ENCODE measurements around the gene PGAM5. TPM values are rescaled to one million over a fixed set of nuclear protein-coding genes. Genes with fewer than 3 reads are reported as not detected.

The PGAM5 gene
- total and polyA plus RNA-seq, 10 of the 15 experiments (the other 5 are each of a cell fraction or from before 2014, with no cell fraction given) = 8.2 to 90.9 (median 45.3) TPM

DNA sequence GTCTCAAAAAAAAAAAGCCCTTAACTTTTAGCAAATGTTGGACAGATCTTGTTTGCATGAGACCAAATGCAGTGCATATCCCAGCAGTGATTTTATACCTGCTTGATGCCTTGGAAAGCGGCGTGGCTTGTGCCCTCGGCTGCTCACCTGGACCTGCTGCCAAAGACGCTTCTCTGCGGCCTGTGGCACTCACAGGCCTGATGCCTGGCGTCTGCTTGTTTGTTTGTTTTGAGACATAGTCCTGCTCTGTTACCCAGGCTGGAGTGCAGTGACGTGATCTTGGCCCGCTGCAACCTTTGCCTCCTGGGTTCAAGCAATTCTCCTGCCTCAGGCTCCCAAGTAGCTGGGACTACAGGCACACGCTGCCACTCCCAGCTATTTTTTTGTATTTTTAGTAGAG is 5.2 kb downstream of the PGAM5 start:
- DNase-seq (ENCODE audit: low read depth, low spot score) = no peak
- Histone ChIP-seq H2AFZ (ENCODE audit: control insufficient read depth, low read depth, low read length) (no peak overlapping the region), H4K20me1 (ENCODE audit: control insufficient read depth, insufficient read depth) (no peaks in the 10 kb centered on the region; the same call in 1 of the 2 replicates), H3K9ac (ENCODE audit: control insufficient read depth, insufficient read depth, low read length) (no peak overlapping the region), H3K4me2 (ENCODE audit: control insufficient read depth, insufficient read depth) (no peak overlapping the region), H3K9me3 (replicated peaks; ENCODE audit: control insufficient read depth, insufficient read depth, low read length) (no peaks in the 10 kb centered on the region), H3K4me3 (no peak overlapping the region), H3K79me2 (ENCODE audit: control insufficient read depth, insufficient read depth, low read length) (peaks cover 41% of the 10 kb centered on the region), H3K27me3 (replicated peaks in 1 of 2; ENCODE audit: control insufficient read depth in 2 of 2, insufficient read depth in 2 of 2, low read length in 1 of 2) (no peaks in the 10 kb centered on the region), H3K27ac (ENCODE audit: control insufficient read depth, insufficient read depth) (no peak overlapping the region), H3K4me1 (ENCODE audit: control insufficient read depth, insufficient read depth, low read length) (no peaks in the 10 kb centered on the region; the same call in 1 of the 2 replicates), H3K36me3 (ENCODE audit: control insufficient read depth in 2 of 2, insufficient read depth in 2 of 2, low read length in 1 of 2) (peaks cover 16 to 39% of the 10 kb centered on the region in 2 experiments)
- FAIRE-seq = no peak
- in situ Hi-C loops (cut with MboI) = no loop called here
- no peak for ATAC-seq
- WGBS (ENCODE audit: insufficient coverage, insufficient replicate concordance, low lambda C conversion rate, missing lambda C conversion rate) = 93% methylated on average over 9 of the region's 9 CpGs
- ChIA-PET SMC1A (ENCODE audit: uncharacterized antibody, unreplicated experiment) (no interaction called here), POLR2A (no interaction called here), CTCF (no interaction called here), RAD21 (ENCODE audit: unreplicated experiment) (no interaction called here)
- TF ChIP-seq ASH2L (IDR thresholded peaks at IDR 0.05; ENCODE audit: borderline replicate concordance, low read depth) (no peak), SRF (IDR thresholded peaks at IDR 0.05; ENCODE audit: low read depth in 2 of 2, low read length in 2 of 2) (no peak), NR2C2 (IDR thresholded peaks at IDR 0.05; ENCODE audit: borderline replicate concordance, control insufficient read depth, insufficient read length, low read depth) (no peak), NFXL1 (IDR thresholded peaks at IDR 0.05; ENCODE audit: borderline replicate concordance) (no peak), TCF7 (IDR thresholded peaks at IDR 0.05; ENCODE audit: borderline replicate concordance) (no peak), BACH1 (IDR thresholded peaks at IDR 0.05; ENCODE audit: borderline replicate concordance) (no peak), TAF1 (IDR thresholded peaks at IDR 0.05; ENCODE audit: borderline replicate concordance, low read depth, low read length) (no peak), NR2C1 (IDR thresholded peaks at IDR 0.05) (no peak), KAT2A (conservative IDR thresholded peaks at IDR 0.05; ENCODE audit: control insufficient read depth, low read depth, low read length) (no peak), FOXM1 (IDR thresholded peaks at IDR 0.05; ENCODE audit: low read depth, low read length) (no peak), MXI1 (IDR thresholded peaks at IDR 0.05; ENCODE audit: low read depth, low read length) (no peak), NFIC (IDR thresholded peaks at IDR 0.05; ENCODE audit: low read depth, low read length) (no peak), JUND (IDR thresholded peaks at IDR 0.05; ENCODE audit: low read depth, low read length) (no peak), IRF4 (IDR thresholded peaks at IDR 0.05; ENCODE audit: low read depth, low read length) (no peak), CHD2 (IDR thresholded peaks at IDR 0.05; ENCODE audit: borderline replicate concordance, low read depth, low read length) (no peak), ZNF24 (IDR thresholded peaks at IDR 0.05) (no peak), KLF5 (IDR thresholded peaks at IDR 0.05; ENCODE audit: partially characterized antibody) (no peak), TBL1XR1 (IDR thresholded peaks at IDR 0.05; ENCODE audit: low read depth, low read length) (no peak)
- TF ChIP-seq, protein P1, sequence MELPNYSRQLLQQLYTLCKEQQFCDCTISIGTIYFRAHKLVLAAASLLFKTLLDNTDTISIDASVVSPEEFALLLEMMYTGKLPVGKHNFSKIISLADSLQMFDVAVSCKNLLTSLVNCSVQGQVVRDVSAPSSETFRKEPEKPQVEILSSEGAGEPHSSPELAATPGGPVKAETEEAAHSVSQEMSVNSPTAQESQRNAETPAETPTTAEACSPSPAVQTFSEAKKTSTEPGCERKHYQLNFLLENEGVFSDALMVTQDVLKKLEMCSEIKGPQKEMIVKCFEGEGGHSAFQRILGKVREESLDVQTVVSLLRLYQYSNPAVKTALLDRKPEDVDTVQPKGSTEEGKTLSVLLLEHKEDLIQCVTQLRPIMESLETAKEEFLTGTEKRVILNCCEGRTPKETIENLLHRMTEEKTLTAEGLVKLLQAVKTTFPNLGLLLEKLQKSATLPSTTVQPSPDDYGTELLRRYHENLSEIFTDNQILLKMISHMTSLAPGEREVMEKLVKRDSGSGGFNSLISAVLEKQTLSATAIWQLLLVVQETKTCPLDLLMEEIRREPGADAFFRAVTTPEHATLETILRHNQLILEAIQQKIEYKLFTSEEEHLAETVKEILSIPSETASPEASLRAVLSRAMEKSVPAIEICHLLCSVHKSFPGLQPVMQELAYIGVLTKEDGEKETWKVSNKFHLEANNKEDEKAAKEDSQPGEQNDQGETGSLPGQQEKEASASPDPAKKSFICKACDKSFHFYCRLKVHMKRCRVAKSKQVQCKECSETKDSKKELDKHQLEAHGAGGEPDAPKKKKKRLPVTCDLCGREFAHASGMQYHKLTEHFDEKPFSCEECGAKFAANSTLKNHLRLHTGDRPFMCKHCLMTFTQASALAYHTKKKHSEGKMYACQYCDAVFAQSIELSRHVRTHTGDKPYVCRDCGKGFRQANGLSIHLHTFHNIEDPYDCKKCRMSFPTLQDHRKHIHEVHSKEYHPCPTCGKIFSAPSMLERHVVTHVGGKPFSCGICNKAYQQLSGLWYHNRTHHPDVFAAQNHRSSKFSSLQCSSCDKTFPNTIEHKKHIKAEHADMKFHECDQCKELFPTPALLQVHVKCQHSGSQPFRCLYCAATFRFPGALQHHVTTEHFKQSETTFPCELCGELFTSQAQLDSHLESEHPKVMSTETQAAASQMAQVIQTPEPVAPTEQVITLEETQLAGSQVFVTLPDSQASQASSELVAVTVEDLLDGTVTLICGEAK (IDR thresholded peaks at IDR 0.05; ENCODE audit: borderline replicate concordance) = no peak
- TF ChIP-seq, protein P2, sequence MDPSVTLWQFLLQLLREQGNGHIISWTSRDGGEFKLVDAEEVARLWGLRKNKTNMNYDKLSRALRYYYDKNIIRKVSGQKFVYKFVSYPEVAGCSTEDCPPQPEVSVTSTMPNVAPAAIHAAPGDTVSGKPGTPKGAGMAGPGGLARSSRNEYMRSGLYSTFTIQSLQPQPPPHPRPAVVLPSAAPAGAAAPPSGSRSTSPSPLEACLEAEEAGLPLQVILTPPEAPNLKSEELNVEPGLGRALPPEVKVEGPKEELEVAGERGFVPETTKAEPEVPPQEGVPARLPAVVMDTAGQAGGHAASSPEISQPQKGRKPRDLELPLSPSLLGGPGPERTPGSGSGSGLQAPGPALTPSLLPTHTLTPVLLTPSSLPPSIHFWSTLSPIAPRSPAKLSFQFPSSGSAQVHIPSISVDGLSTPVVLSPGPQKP (IDR thresholded peaks at IDR 0.05; ENCODE audit: low read depth, low read length) = no peak
- intact Hi-C loops (cut with micrococcal nuclease; ENCODE audit: unreplicated experiment) = no loop called here
- BruUV-seq (replicated peaks) = no TSS peak

All from GM12878 (cell line).